Esophagus squamous epithelium (tissue), 4 donors: ENCODE results near the gene PDE7B.

ENCODE experiments used
- CTCF ChIP-seq, 6 experiments: fragments of 450-650 bp in 4 of 6; fragments of 200-600 bp in 2 of 6; sonication (generic) in 2 of 6; IDR thresholded peaks; one replicate each; pipeline ENCODE4 v1.5.1; 2016 to 2019; ENCODE audit warnings: antibody characterized with exemption in 6 of 6, mild to moderate bottlenecking in 4 of 6, moderate library complexity in 4 of 6
- POLR2A ChIP-seq, 4 donors: fragments of 450-650 bp; IDR thresholded peaks; one replicate each; pipeline ENCODE4 v1.6.1; 2017; ENCODE audit warnings: antibody characterized with exemption in 4 of 4, mild to moderate bottlenecking in 4 of 4, moderate library complexity in 3 of 4

DNA sequence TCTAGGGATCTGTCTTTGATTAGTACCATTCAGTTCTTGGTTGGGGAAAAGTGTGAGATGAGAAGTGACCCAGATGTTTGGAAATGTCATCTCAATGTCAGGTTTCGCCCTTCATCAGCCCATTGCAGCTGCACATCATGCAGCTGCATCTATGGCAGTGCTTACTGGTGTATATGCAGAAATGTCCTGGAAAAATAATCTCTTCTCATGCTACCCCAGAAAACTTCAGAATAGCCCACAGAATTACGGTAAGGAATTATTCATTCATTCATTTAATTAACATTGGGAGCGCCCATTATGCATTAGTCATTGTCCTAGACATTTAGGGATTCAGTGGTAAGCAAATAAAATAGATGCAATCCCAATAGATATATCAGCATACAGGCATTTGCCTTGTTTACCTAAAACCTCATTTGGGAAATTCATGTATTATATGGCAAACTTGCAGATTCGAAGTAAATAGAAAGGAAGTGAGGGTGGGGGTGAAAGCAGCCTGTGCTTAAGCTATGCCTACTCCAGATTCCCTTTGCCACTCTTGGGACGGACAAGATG lies 89.2 kb downstream of the PDE7B start:
- no peak for TF ChIP-seq CTCF (IDR thresholded peaks at IDR 0.05)
- no peak for TF ChIP-seq POLR2A (IDR thresholded peaks at IDR 0.05)
